GM19324 (cell line): ENCODE measurements around the gene ITIH1.

Source experiments
- ATAC-seq: cut with Tn5 transposase; IDR thresholded peaks from one replicate; pipeline ENCODE4 v1.9.1; 2021; ENCODE audit warnings: mild to moderate bottlenecking, moderate library complexity; ENCODE audit not compliant: unreplicated experiment, low FRiP score

Gene ITIH1

GRCh38 chr3:52790337-52790736 is 12.9 kb downstream of the ITIH1 start:
- ATAC-seq, result no peak

DNA sequence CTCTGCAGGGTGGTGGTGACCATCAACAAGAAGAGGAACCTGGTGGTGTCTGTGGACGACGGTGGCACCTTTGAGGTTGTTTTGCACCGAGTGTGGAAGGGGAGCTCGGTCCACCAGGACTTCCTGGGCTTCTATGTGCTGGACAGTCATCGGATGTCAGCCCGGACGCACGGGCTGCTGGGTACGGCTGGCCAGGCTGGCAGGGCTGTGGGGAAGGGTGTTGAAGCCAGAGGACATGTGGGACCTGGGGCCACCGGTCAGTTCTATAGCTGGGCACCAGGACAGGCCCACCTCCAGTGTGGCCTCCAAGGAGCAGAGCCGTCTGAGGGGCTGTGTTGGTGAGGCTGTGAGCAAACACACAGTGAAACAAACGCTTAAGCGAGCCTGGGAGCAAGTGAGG is 13.3 kb downstream of the ITIH1 start:
- ATAC-seq, result no peak

- ATAC-seq, result no peak
These were observed 14.0 kb downstream of the ITIH1 start for GRCh38 chr3:52791366-52791765.

DNA sequence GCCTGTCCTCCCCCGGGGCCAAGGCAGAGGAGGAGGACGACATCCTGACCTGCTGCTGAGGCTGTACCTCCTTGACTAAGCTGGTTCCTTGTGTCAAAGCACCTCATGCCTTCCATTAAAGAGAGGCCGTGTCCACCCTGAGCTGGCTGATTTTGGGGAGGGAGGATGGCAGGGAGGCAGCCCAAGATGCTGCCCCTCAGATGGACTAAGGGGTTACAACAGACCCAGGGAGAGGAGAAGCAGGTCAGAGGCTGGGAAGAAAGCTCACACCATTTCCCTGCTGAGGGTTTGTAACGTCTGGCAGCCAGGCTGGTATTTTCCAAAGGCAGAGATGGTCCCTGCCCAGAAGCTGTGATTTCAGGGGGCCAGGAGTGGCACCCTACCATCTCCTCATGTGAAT is 14.5 kb downstream of the ITIH1 start:
- no peak for ATAC-seq

DNA sequence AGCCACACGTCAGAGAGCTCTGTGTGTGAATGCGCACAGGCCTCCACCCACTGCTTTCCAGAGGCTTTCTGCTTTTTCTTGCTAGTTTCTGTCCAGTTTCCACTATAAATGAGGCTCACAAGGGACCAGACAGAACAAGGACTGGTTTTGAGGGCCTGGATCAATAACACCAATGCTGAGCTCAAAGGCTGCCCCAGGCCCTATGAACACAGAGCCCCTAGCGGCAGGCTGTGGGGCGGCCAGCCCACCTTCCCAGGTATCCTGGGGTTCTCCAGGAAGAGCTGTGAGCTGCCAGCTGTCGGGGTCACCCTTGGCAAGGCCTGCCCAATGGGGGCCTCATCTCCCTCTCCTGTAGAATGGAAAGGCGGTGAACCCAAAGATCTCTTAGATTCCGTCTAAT is 15.0 kb downstream of the ITIH1 start:
- no peak for ATAC-seq

DNA sequence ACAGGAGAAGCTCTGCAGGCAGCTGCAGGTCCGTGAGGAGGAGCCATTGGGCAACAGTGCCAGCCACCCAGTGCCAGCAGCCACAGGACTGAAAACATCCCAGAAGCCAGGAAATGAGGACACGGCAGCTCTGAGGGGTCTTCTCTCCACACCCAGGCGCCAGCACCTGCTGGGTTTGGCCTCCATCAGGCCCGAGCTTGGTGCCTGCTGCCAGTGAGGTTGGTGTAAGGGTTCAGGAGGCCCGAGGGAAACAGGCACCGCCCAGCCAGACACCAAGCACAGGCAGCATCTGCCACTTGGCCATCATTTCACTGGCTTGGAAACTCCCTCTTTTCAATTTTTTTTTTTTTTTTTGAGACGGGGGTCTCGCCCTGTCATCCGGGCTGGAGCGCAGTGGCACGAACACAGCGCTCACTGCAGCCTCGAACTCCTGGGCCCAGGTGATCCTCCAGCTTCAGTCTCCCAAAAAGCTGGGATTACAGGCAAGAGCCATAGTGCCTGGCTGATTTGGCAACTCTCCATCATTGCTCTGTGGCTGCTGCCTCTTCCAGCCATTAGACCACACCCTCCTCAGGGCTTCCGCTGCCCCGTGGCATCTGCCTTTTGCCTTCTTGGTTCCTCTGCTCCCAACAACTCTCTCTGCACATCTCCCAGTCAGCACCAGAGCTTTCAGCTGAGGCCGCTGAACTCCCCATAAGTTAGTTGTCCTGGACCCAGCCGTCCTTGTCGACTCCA is 15.7 kb downstream of the ITIH1 start:
- ATAC-seq, result no peak

- ATAC-seq, result no peak
These were observed 16.6 kb downstream of the ITIH1 start for GRCh38 chr3:52793702-52794611.

DNA sequence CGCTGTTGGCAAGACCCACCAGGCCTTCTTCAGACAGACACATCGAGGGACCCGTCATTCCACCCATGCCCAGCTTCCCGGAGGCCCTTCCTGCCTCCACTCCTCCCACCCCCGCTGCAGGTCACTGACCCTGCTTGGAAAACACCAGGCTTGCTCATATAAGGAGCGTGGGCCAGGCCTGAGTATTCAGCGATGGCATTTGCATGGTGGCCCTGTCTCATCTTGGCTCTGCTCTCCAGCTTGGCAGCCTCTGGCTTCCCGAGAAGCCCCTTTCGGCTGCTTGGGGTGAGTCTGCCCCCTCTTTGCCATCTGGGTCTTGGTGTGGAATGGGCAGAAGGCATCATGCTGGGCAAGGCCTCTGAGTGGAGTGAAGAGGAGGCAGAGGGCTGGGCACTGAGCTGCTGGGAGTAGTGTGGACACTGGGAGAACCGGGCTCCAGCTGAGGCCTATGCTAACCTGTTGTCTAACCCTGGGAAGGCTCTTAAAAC is 17.3 kb downstream of the ITIH1 start, which contains the start of gene ITIH3:
TSS of gene ITIH3 (plus strand) at position 185 of the 488 bp plus-strand sequence. CDS start at position 193, 8 bp downstream.
- ATAC-seq, result no peak

DNA sequence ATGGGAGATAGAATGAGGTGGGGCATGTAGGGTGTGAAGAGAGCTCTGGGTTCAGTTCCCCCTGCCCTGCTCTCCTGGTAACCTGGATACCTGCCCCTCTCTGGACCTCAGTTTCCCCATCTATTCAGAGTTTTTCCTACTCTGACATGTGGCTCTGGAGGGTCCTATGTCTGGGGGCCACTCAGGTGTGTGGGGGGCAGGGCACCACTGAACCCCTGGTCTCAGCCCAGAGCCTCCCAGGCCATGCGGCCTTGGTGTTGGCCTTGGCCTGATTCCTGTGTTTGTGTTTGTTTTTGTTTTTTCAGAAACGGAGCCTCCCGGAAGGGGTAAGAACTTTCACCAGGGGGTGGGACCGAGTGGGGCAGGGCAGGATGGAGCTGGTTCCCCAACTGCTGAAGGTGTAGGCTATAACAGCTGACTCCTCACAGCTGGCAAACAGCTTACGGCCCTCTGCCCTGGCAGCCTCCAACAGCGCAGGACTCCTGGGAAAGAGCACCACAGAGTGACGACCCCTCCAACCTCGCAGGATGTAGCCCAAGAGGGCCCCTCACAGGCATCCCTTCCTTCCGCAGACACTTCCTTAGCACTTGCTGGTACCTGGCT is 18.0 kb downstream of the ITIH1 start:
- no peak for ATAC-seq

DNA sequence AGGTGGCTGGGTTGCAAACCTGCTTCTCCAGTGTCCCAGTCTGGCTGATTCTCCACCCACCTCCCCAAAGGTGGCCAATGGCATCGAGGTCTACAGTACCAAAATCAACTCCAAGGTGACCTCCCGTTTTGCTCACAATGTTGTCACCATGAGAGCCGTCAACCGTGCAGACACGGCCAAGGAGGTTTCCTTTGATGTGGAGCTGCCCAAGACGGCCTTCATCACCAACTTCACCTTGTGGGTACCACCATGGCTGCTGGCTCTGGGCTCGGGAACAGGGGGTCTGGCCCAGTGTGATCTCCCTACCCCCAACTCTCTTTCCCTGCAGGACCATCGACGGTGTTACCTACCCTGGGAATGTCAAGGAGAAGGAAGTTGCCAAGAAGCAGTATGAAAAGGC is 19.0 kb downstream of the ITIH1 start:
- no peak for ATAC-seq

- no peak for ATAC-seq
These were observed 21.1 kb downstream of the ITIH1 start for GRCh38 chr3:52798376-52798977.

DNA sequence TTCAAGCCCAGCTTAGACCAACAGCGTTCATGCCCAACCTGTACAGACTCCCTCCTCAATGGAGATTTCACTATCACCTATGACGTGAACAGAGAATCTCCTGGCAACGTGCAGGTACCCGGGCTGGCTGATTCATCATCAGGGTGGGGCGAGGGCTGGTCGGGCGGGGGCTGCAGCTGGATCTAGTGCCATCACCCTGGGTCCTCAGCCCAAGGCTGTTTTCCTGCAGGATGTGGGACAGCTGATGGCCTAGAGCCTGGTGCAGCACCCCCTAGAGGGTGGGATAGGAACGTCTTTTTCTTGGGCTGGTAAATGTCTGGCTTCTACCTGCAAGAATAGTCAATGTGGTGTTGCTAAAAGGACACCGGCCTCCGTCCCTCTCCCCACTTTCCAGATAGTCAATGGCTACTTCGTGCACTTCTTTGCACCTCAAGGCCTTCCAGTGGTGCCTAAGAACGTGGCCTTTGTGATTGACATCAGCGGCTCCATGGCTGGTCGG is 21.6 kb downstream of the ITIH1 start:
- ATAC-seq, result no peak

GRCh38 chr3:52800079-52800478 is 22.7 kb downstream of the ITIH1 start:
- no peak for ATAC-seq

DNA sequence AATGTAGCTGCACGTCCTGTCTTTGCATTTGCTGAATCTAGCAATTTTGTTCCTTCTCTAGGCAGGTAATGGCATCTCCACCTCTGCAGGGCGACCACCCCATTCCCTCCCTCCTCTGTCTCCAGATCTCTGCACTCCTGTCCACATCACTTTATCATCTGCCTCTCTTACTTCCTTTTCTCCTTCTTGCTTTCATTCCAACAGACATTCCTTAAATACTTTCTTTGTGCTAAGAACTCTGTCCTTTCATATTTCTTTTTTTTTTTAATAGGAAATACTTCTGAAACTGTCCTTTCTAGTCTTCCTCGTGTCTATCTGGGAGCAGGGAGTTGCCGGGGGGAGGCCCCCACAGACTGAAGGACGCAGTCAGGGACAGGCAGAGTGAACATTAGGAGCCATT is 24.4 kb downstream of the ITIH1 start:
- no peak for ATAC-seq

DNA sequence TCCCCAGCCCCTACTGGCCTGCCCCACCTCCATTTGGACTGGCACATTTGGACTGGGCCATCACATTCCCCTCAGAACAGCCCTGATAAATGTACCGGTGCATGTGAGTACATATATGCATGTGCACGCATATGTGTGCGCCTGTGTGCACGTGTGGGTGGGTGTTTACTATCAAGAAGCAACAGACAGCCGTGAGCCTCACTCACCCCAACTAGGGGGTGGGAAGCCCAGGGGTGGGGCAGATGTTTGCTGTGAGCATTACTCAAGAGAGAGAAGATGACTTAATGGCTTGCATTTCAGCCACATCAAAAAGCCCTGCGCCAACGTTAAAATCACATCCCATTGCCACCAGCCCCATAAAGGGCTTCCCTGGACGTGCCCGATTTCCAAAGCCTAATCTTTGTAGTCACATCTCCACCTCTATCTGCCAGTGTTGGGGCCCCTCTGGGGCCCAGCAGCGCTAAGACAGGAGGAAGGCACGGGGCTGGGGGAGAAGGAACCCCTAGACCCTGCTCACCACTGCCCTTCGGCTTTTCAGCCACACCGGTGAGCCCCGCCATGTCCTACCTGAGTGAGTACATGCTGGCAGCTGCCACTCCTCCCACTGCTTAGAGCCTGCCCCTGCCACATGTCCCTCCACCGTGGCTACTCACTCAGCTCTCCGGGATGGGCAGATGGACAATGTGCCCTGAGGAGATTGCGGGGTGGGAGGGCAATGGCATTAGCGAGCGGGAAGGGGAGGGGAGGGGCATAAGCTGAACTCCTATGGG is 28.1 kb downstream of the ITIH1 start:
- no peak for ATAC-seq

DNA sequence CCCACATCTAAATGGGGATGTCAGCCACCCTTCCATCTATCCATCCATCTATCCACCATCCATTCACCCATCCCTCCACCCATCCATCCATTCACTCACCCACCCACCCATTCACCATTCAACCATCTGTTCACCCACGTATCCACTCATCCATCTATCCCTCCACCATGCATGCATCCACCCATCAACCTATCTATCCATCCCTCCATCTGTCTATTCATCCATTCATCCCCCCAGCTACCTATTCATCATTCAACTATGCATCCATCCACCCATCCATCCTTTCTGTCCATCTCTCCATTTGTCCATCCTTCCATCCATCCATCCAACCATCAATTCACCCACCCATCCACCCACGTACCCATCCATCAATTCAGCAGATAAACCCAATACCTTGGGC is 31.8 kb downstream of the ITIH1 start:
- ATAC-seq, result no peak

DNA sequence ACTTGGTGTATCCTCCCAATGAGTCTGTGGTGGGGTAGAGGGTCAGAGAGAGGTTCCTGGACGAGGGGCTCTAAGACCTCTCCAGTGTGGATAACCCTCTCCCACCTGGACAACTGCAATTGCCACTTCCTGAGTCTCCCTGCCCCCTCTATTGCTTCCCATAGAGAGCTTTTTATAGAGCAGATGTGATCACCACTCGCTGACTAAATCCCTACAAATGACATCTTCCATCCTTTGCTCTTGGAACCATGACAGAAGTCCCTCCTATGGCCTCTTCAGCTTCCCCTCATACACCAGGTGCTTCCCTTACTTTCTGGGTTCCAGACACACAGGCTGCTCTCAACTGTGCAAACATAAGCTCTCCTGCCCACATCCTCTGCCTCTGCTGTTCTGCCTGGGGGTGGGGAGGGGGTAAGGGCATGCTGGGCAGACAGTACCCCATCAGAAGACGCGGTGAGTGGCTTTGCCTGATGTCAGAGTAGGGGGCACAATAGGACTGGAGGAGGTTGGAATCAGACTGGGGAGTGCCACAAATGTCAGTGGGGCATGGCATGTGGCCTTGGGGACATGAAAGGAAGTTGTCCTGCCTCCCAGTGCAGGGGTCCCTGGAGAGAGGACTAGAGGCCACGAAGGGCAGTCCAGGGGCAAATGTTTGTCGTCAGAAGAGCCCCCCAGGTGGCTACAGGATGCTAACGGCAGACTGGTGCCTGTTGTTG is 32.4 kb downstream of the ITIH1 start:
- no peak for ATAC-seq

DNA sequence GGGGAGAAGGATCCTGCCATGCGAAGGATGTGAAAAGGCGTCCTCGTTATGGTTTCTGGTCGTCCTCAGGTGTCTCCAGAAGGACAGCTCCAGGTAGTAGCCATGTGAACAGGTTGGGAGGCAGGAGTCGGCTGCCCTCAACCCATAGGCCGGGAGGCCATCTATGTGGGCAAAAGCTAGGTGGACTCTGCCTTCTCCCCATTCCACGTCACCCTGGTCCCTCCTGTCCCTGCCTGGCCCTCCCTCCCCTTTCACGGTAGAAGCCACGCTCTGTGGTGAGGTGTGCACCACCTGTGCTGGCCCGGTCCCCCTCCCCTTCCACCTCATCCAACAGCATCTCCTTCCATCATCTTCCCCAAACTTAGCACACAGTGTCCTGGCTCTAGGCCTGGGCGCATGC is 33.5 kb downstream of the ITIH1 start:
- no peak for ATAC-seq

DNA sequence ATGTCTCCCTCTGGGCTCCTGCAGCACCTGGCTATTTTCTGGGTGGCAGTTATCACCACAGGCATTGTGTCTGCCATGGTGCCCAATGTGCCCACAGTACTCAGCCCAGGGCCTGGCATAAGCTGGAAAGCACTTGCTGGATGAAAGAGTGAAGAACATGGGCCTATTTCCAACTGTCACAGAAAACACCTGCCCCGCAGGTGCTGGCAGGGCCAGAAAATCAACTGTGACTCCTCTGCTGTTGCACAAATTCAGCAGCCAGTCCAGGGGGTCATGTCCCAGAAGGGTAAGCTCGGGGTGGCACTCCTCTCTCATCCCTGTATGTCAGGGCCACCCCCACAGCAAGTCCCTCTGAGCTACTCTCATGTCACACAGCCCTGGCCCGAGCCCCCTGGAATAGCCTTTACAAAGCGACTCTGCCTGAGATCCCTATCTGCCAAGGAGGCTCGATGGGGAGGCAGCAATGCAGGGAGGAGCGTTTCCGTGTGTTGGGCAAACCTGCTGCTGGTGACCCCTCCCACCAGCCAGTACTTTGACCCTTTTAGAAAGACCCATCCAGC is 34.1 kb downstream of the ITIH1 start:
- no peak for ATAC-seq
